GM23338 (cell line): ENCODE data around the gene EFS. TPM values are rescaled to one million over a fixed set of nuclear protein-coding genes. Genes with fewer than 3 reads are reported as not detected.

ENCODE experiments used
- ATAC-seq: fragments of 200-7000 bp; cut with Tn5 transposase; 3 replicates; pipeline ENCODE4 v1.9.1; 2020
- DNase-seq: peaks from one replicate; pipeline ENCODE4 v3.0.0-alpha.2; 2015; ENCODE audit warnings: low spot score
- H2AFZ ChIP-seq: fragments of 200-600 bp; sonication (generic); 2 replicates; pipeline ENCODE4 v1.8.0; 2016; ENCODE audit warnings: antibody characterized with exemption, mild to moderate bottlenecking, moderate library complexity
- H3F3A ChIP-seq: fragments of 200-600 bp; sonication (generic); replicated peaks from 2 replicates; pipeline ENCODE4 v1.8.0; 2017; ENCODE audit warnings: antibody characterized with exemption, mixed run types, low read depth
- H3K27ac ChIP-seq: fragments of 200-600 bp; sonication (generic); 2 replicates; pipeline ENCODE4 v1.6.1; 2016; ENCODE audit warnings: low read depth
- H3K27me3 ChIP-seq: fragments of 200-600 bp; sonication (generic); 2 replicates; pipeline ENCODE4 v1.8.0; 2016; ENCODE audit warnings: mild to moderate bottlenecking, mixed run types, moderate library complexity; ENCODE audit not compliant: insufficient read depth
- H3K36me3 ChIP-seq: fragments of 200-600 bp; sonication (generic); 2 replicates; pipeline ENCODE4 v1.8.0; 2016; ENCODE audit warnings: mild to moderate bottlenecking; ENCODE audit not compliant: insufficient read depth
- H3K4me1 ChIP-seq: fragments of 200-600 bp; sonication (generic); 2 replicates; pipeline ENCODE4 v1.8.0; 2016; ENCODE audit warnings: mild to moderate bottlenecking, moderate library complexity; ENCODE audit not compliant: insufficient read depth
- H3K4me2 ChIP-seq: fragments of 200-600 bp; sonication (generic); 2 replicates; pipeline ENCODE4 v1.7.1; 2017; ENCODE audit warnings: mixed run types
- H3K4me3 ChIP-seq: fragments of 200-600 bp; sonication (generic); 2 replicates; pipeline ENCODE4 v1.6.1; 2016; ENCODE audit warnings: mixed run types
- H3K79me2 ChIP-seq: fragments of 200-600 bp; sonication (generic); replicated peaks from 2 replicates; pipeline ENCODE4 v1.8.0; 2017; ENCODE audit warnings: mild to moderate bottlenecking; ENCODE audit not compliant: insufficient read depth
- H3K9me2 ChIP-seq: fragments of 200-600 bp; sonication (generic); 2 replicates; pipeline ENCODE4 v1.8.0; 2017; ENCODE audit not compliant: insufficient read depth
- H4K20me1 ChIP-seq: fragments of 200-600 bp; sonication (generic); replicated peaks from 2 replicates; pipeline ENCODE4 v1.8.0; 2017; ENCODE audit warnings: mild to moderate bottlenecking; ENCODE audit not compliant: insufficient read depth
- H3K27ac Mint-ChIP-seq: 2 replicates; pipeline ENCODE4 v1.8.0; 2020; ENCODE audit warnings: inconsistent platforms, mild to moderate bottlenecking, moderate library complexity, mixed read lengths
- H3K27me3 Mint-ChIP-seq: 3 replicates; pipeline ENCODE4 v1.8.0; 2022; ENCODE audit warnings: low read depth, mild to moderate bottlenecking, moderate library complexity, mixed read lengths, inconsistent platforms; ENCODE audit not compliant: insufficient read depth, poor library complexity
- H3K36me3 Mint-ChIP-seq: 3 replicates; pipeline ENCODE4 v1.8.0; 2021; ENCODE audit warnings: low read depth, mild to moderate bottlenecking, inconsistent platforms, moderate library complexity, mixed read lengths
- H3K4me1 Mint-ChIP-seq: 3 replicates; pipeline ENCODE4 v1.8.0; 2020; ENCODE audit warnings: mild to moderate bottlenecking, inconsistent platforms, mixed read lengths
- H3K4me3 Mint-ChIP-seq: 3 replicates; pipeline ENCODE4 v1.8.0; 2021; ENCODE audit warnings: moderate library complexity, mild to moderate bottlenecking, inconsistent platforms, mixed read lengths
- H3K9me3 Mint-ChIP-seq: 3 replicates; pipeline ENCODE4 v1.8.0; 2020; ENCODE audit warnings: moderate library complexity, mild to moderate bottlenecking, inconsistent platforms, mixed read lengths
- CTCF ChIP-seq, 2 experiments: fragments of 200-600 bp in 1 of 2; sonication (generic) in 1 of 2; conservative IDR thresholded peaks; 2 replicates each; pipeline versions ENCODE4 v1.5.1 to v1.6.1; 2016 to 2017; ENCODE audit warnings: antibody characterized with exemption in 2 of 2, low read depth in 2 of 2, mild to moderate bottlenecking in 2 of 2, moderate library complexity in 1 of 2
- EZH2phosphoT487 ChIP-seq: fragments of 200-600 bp; sonication (generic); IDR thresholded peaks from one replicate; pipeline ENCODE4 v1.8.1; 2018; ENCODE audit warnings: antibody characterized with exemption; ENCODE audit not compliant: unreplicated experiment
- REST ChIP-seq: IDR thresholded peaks from one replicate; pipeline ENCODE4 v1.6.1; 2018; ENCODE audit warnings: antibody characterized with exemption; ENCODE audit not compliant: unreplicated experiment
- polyA plus RNA-seq: library from polyadenylated mRNA; unstranded; fragments of >200 nt; fragmentation: Nextera tagmentation; extraction: Ambion mirVana; gene quantifications from 2 replicates; pipeline ENCODE4 v1.2.1, GENCODE V29; 2016
- total RNA-seq: library from RNA; depleted of rRNA; stranded (reverse); fragments of >200 nt; shearing (Covaris generic); gene quantifications from 2 replicates; pipeline ENCODE4 v1.2.3, GENCODE V29; 2014
- TF ChIP-seq, protein P1 (sequence below): fragments of 250-450 bp; sonication (Bioruptor Pico); IDR thresholded peaks from 2 replicates; pipeline ENCODE4 v1.5.0; 2020; ENCODE audit warnings: mild to moderate bottlenecking, moderate library complexity

Gene EFS
- total and polyA plus RNA-seq, 2 experiments from 2014 or later: 5.1 to 18.9 TPM

- H3K27me3 ChIP-seq: peaks cover 31% of the 10 kb centered on the region; the same call in 1 of the 2 replicates
- peak within 1 kb of the TSS; percentile 20; the same call in 2 of the 3 replicates for H3K4me3 Mint-ChIP-seq
- peak within 1 kb of the TSS; percentile 51 for H3K4me3 ChIP-seq
Observed at GRCh38 chr14:23376482-23377197, 11.7 kb upstream of the EFS start, which contains the start of gene CMTM5. CMTM5 (plus strand) TSS chr14:23377046; CDS start chr14:23377252, 206 bp downstream.

More at GRCh38 chr14:23376482-23377197, 11.7 kb upstream of the EFS start, which contains the start of gene CMTM5:
- no peaks in the 10 kb centered on the region for H3K36me3 Mint-ChIP-seq
- no peak within 1 kb of the TSS for H3K27ac Mint-ChIP-seq
- H3K79me2 ChIP-seq: no peaks in the 10 kb centered on the region
- no peaks in the 10 kb centered on the region for H3K9me2 ChIP-seq
- H3F3A ChIP-seq: no peaks in the 10 kb centered on the region
- TF ChIP-seq CTCF (conservative IDR thresholded peaks at IDR 0.05; ENCODE audit: low read depth in 2 of 2) (peak; percentile 30 to 70), REST (no peak), EZH2phosphoT487 (no peak)
- TF ChIP-seq, protein P1, sequence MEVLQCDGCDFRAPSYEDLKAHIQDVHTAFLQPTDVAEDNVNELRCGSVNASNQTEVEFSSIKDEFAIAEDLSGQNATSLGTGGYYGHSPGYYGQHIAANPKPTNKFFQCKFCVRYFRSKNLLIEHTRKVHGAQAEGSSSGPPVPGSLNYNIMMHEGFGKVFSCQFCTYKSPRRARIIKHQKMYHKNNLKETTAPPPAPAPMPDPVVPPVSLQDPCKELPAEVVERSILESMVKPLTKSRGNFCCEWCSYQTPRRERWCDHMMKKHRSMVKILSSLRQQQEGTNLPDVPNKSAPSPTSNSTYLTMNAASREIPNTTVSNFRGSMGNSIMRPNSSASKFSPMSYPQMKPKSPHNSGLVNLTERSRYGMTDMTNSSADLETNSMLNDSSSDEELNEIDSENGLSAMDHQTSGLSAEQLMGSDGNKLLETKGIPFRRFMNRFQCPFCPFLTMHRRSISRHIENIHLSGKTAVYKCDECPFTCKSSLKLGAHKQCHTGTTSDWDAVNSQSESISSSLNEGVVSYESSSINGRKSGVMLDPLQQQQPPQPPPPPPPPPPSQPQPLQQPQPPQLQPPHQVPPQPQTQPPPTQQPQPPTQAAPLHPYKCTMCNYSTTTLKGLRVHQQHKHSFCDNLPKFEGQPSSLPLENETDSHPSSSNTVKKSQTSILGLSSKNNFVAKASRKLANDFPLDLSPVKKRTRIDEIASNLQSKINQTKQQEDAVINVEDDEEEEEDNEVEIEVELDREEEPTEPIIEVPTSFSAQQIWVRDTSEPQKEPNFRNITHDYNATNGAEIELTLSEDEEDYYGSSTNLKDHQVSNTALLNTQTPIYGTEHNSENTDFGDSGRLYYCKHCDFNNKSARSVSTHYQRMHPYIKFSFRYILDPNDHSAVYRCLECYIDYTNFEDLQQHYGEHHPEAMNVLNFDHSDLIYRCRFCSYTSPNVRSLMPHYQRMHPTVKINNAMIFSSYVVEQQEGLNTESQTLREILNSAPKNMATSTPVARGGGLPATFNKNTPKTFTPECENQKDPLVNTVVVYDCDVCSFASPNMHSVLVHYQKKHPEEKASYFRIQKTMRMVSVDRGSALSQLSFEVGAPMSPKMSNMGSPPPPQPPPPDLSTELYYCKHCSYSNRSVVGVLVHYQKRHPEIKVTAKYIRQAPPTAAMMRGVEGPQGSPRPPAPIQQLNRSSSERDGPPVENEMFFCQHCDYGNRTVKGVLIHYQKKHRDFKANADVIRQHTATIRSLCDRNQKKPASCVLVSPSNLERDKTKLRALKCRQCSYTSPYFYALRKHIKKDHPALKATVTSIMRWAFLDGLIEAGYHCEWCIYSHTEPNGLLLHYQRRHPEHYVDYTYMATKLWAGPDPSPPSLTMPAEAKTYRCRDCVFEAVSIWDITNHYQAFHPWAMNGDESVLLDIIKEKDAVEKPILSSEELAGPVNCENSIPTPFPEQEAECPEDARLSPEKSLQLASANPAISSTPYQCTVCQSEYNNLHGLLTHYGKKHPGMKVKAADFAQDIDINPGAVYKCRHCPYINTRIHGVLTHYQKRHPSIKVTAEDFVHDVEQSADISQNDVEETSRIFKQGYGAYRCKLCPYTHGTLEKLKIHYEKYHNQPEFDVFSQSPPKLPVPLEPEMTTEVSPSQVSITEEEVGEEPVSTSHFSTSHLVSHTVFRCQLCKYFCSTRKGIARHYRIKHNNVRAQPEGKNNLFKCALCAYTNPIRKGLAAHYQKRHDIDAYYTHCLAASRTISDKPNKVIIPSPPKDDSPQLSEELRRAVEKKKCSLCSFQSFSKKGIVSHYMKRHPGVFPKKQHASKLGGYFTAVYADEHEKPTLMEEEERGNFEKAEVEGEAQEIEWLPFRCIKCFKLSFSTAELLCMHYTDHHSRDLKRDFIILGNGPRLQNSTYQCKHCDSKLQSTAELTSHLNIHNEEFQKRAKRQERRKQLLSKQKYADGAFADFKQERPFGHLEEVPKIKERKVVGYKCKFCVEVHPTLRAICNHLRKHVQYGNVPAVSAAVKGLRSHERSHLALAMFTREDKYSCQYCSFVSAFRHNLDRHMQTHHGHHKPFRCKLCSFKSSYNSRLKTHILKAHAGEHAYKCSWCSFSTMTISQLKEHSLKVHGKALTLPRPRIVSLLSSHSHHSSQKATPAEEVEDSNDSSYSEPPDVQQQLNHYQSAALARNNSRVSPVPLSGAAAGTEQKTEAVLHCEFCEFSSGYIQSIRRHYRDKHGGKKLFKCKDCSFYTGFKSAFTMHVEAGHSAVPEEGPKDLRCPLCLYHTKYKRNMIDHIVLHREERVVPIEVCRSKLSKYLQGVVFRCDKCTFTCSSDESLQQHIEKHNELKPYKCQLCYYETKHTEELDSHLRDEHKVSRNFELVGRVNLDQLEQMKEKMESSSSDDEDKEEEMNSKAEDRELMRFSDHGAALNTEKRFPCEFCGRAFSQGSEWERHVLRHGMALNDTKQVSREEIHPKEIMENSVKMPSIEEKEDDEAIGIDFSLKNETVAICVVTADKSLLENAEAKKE (CRISPR knock-in tag): no peak
- ATAC-seq (peak; percentile 82), DNase-seq (peak; percentile 79)
- no peaks in the 10 kb centered on the region for H3K36me3 ChIP-seq
- peaks cover 9% of the 10 kb centered on the region; the same call in 1 of the 2 replicates for H3K4me1 ChIP-seq
- H3K27me3 Mint-ChIP-seq: peaks cover 25% of the 10 kb centered on the region
- peak within 1 kb of the TSS; percentile 78 for H3K4me2 ChIP-seq
- H2AFZ ChIP-seq: peak within 1 kb of the TSS; percentile 95
- no peak within 1 kb of the TSS for H3K27ac ChIP-seq
- H4K20me1 ChIP-seq: no peaks in the 10 kb centered on the region; the same call in 1 of the 2 replicates
- no peaks in the 10 kb centered on the region; the same call in 2 of the 3 replicates for H3K9me3 Mint-ChIP-seq
- H3K4me1 Mint-ChIP-seq: peaks cover 19% of the 10 kb centered on the region
